Measurements from ENCODE around the gene DENND1C. TPM values are rescaled to one million over a fixed set of nuclear protein-coding genes. Genes with fewer than 3 reads are reported as not detected.

DENND1C gene
- polyA plus RNA-seq, 1 donor from 2014 or later: 0.17 TPM

- no peaks in the 10 kb centered on the region for H3K36me3 ChIP-seq (ENCODE audit: insufficient read depth, low read length)
- peaks cover under 1% of the 10 kb centered on the region for H3K79me2 ChIP-seq (replicated peaks; ENCODE audit: insufficient read depth, low read length)
- no peaks in the 10 kb centered on the region for H3K27me3 ChIP-seq (ENCODE audit: insufficient read depth, low read depth, low read length)
- H4K20me1 ChIP-seq (ENCODE audit: insufficient read depth): no peaks in the 10 kb centered on the region
- TF ChIP-seq REST (IDR thresholded peaks at IDR 0.05; ENCODE audit: borderline replicate concordance) (no peak), POLR2AphosphoS5 (IDR thresholded peaks at IDR 0.05) (no peak), SMC3 (conservative IDR thresholded peaks at IDR 0.05; ENCODE audit: poor library complexity) (no peak), RAD21 (conservative IDR thresholded peaks at IDR 0.05) (no peak), TAF1 (IDR thresholded peaks at IDR 0.05; ENCODE audit: low read depth) (no peak), EP300 (conservative IDR thresholded peaks at IDR 0.05; ENCODE audit: poor library complexity, severe bottlenecking) (no peak), MXI1 (conservative IDR thresholded peaks at IDR 0.05; ENCODE audit: poor library complexity, severe bottlenecking) (no peak), EZH2 (IDR thresholded peaks at IDR 0.05; ENCODE audit: borderline replicate concordance, insufficient read depth, low read length, poor library complexity, severe bottlenecking) (no peak)
- TF ChIP-seq, protein P1, sequence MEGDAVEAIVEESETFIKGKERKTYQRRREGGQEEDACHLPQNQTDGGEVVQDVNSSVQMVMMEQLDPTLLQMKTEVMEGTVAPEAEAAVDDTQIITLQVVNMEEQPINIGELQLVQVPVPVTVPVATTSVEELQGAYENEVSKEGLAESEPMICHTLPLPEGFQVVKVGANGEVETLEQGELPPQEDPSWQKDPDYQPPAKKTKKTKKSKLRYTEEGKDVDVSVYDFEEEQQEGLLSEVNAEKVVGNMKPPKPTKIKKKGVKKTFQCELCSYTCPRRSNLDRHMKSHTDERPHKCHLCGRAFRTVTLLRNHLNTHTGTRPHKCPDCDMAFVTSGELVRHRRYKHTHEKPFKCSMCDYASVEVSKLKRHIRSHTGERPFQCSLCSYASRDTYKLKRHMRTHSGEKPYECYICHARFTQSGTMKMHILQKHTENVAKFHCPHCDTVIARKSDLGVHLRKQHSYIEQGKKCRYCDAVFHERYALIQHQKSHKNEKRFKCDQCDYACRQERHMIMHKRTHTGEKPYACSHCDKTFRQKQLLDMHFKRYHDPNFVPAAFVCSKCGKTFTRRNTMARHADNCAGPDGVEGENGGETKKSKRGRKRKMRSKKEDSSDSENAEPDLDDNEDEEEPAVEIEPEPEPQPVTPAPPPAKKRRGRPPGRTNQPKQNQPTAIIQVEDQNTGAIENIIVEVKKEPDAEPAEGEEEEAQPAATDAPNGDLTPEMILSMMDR (IDR thresholded peaks at IDR 0.05; ENCODE audit: poor library complexity, severe bottlenecking): no peak
- H3F3A ChIP-seq (ENCODE audit: insufficient read depth, low read length, poor library complexity, severe bottlenecking): no peaks in the 10 kb centered on the region
- H3K4me3 ChIP-seq (ENCODE audit: low read length): no peak overlapping the region
- H2AFZ ChIP-seq (ENCODE audit: low read depth, low read length): no peak overlapping the region
- H3K9me3 ChIP-seq (ENCODE audit: low read length): no peaks in the 10 kb centered on the region
- no peak overlapping the region for H3K9ac ChIP-seq (ENCODE audit: low read length)
- H3K9me2 ChIP-seq (ENCODE audit: insufficient read depth, low read length): no peaks in the 10 kb centered on the region
- no peak overlapping the region for H3K27ac ChIP-seq (ENCODE audit: low read length)
- H3K4me2 ChIP-seq (ENCODE audit: low read length): no peak overlapping the region
Measured at GRCh38 chr19:6495947-6496346, 14.4 kb upstream of the DENND1C start.

DNA sequence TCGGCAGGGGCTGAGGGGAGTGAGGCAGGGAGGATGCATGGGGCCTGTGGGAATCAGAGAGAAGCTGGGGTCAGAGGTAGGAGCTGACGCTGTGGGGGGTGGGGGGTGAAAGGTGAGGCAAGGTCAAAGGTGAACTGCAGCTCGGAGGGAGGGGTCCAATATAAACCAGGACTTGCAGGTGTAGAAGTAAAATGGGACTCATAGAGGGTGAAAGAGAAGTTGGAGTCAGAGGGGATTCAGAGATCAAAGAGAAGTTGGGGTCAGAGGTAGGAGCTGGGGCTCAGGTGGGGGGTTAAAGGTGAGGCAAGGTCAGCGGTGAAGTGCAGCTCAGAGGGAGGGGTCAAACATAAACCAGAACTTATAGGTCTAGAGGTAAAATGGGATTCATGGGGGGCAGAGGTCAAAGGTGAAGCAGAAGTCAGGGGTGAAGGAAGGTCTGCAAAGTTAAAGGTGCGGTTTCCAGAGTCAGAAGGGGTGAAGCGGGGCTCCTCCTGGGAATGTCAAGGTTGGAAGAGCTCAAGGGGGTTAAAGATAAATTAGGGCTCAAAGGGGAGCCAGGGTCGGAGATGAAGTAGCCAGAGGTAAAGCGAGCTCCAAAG lies 12.9 kb upstream of the DENND1C start:
- Histone ChIP-seq H3K4me2 (ENCODE audit: low read length) (no peak overlapping the region), H3K36me3 (ENCODE audit: insufficient read depth, low read length) (no peaks in the 10 kb centered on the region), H3K27ac (ENCODE audit: low read length) (no peak overlapping the region), H3K9me3 (ENCODE audit: low read length) (no peaks in the 10 kb centered on the region), H3K4me3 (ENCODE audit: low read length) (no peak overlapping the region), H3K79me2 (replicated peaks; ENCODE audit: insufficient read depth, low read length) (no peaks in the 10 kb centered on the region), H4K20me1 (ENCODE audit: insufficient read depth) (no peaks in the 10 kb centered on the region), H3F3A (ENCODE audit: insufficient read depth, low read length, poor library complexity, severe bottlenecking) (no peaks in the 10 kb centered on the region), H2AFZ (ENCODE audit: low read depth, low read length) (no peak overlapping the region), H3K9ac (ENCODE audit: low read length) (no peak overlapping the region), H3K27me3 (ENCODE audit: insufficient read depth, low read depth, low read length) (no peaks in the 10 kb centered on the region), H3K9me2 (ENCODE audit: insufficient read depth, low read length) (no peaks in the 10 kb centered on the region)
- no peak for TF ChIP-seq MXI1 (conservative IDR thresholded peaks at IDR 0.05; ENCODE audit: poor library complexity, severe bottlenecking)
- no peak for TF ChIP-seq RAD21 (conservative IDR thresholded peaks at IDR 0.05)
- no peak for TF ChIP-seq EP300 (conservative IDR thresholded peaks at IDR 0.05; ENCODE audit: poor library complexity, severe bottlenecking)
- TF ChIP-seq, protein P1 (IDR thresholded peaks at IDR 0.05; ENCODE audit: poor library complexity, severe bottlenecking): no peak
- no peak for TF ChIP-seq TAF1 (IDR thresholded peaks at IDR 0.05; ENCODE audit: low read depth)
- no peak for TF ChIP-seq EZH2 (IDR thresholded peaks at IDR 0.05; ENCODE audit: borderline replicate concordance, insufficient read depth, low read length, poor library complexity, severe bottlenecking)
- no peak for TF ChIP-seq REST (IDR thresholded peaks at IDR 0.05; ENCODE audit: borderline replicate concordance)
- no peak for TF ChIP-seq POLR2AphosphoS5 (IDR thresholded peaks at IDR 0.05)
- no peak for TF ChIP-seq SMC3 (conservative IDR thresholded peaks at IDR 0.05; ENCODE audit: poor library complexity)
